SKM-1 treated with dmso at 0.1 percent for 144 hours (cell line): ENCODE data around the gene DPY19L3.
A peak's percentile ranks its signal among the peaks of the same experiment; 100 is the strongest.
"Not testable (repeated sequence)": the region's sequence is repeated elsewhere in the genome, so short reads cannot be mapped to it uniquely, and the experiment has no call there.

Source experiments
- DNase-seq: peaks from one replicate; lab custom pipeline; 2025; ENCODE audit not compliant: unreplicated experiment; lab: John Stamatoyannopoulos, UW

DPY19L3 gene

GRCh38 chr19:32405431-32406160 lies at the start of gene DPY19L3:
Gene DPY19L3 (plus strand): TSS chr19:32405770. CDS start chr19:32408254, 2,484 bp downstream.
- peak; percentile 87 for DNase-seq

GRCh38 chr19:32357720-32358119 lies 47.9 kb upstream of the DPY19L3 start:
- no peak for DNase-seq

GRCh38 chr19:32358321-32358720 lies 47.2 kb upstream of the DPY19L3 start:
- no peak for DNase-seq

GRCh38 chr19:32359581-32359980 lies 46.0 kb upstream of the DPY19L3 start:
- DNase-seq = no peak

- DNase-seq = no peak
Observed at GRCh38 chr19:32361574-32362317, 43.8 kb upstream of the DPY19L3 start.

GRCh38 chr19:32362318-32362691 lies 43.3 kb upstream of the DPY19L3 start:
- DNase-seq = no peak

- no peak for DNase-seq
Observed at GRCh38 chr19:32363175-32363574, 42.4 kb upstream of the DPY19L3 start.

GRCh38 chr19:32363632-32364031 lies 41.9 kb upstream of the DPY19L3 start:
- DNase-seq = no peak

GRCh38 chr19:32364040-32364439 lies 41.5 kb upstream of the DPY19L3 start:
- DNase-seq = no peak

GRCh38 chr19:32367063-32367462 lies 38.5 kb upstream of the DPY19L3 start:
- DNase-seq = no peak

GRCh38 chr19:32367948-32368536 lies 37.5 kb upstream of the DPY19L3 start:
- DNase-seq = no peak

GRCh38 chr19:32368787-32369186 lies 36.8 kb upstream of the DPY19L3 start:
- DNase-seq = no peak

- DNase-seq = no peak
Observed at GRCh38 chr19:32372726-32373517, 32.6 kb upstream of the DPY19L3 start.

GRCh38 chr19:32373585-32374295 lies 31.8 kb upstream of the DPY19L3 start:
- DNase-seq = no peak

GRCh38 chr19:32374362-32374761 lies 31.2 kb upstream of the DPY19L3 start:
- not testable (repeated sequence) for DNase-seq

GRCh38 chr19:32377088-32377487 lies 28.5 kb upstream of the DPY19L3 start:
- not testable (repeated sequence) for DNase-seq

- DNase-seq = no peak
Observed at GRCh38 chr19:32380269-32380668, 25.3 kb upstream of the DPY19L3 start.

GRCh38 chr19:32387701-32388392 lies 17.7 kb upstream of the DPY19L3 start:
- no peak for DNase-seq

- no peak for DNase-seq
Observed at GRCh38 chr19:32388393-32388855, 17.1 kb upstream of the DPY19L3 start.

GRCh38 chr19:32392901-32393300 lies 12.7 kb upstream of the DPY19L3 start:
- no peak for DNase-seq
